H1 (cell line): Measurements from ENCODE around the gene CHSY3. TPM values are rescaled to one million over a fixed set of nuclear protein-coding genes. Genes with fewer than 3 reads are reported as not detected.

ENCODE experiments used
- FOSL1 ChIP-seq: IDR thresholded peaks from 2 replicates; pipeline ENCODE4 v1.6.1; 2011; ENCODE audit warnings: mild to moderate bottlenecking, low read depth, low read length, moderate library complexity; ENCODE audit not compliant: insufficient read depth
- polyA plus RNA-seq, 7 experiments: library from polyadenylated mRNA; depleted of rRNA in 3 of 7; stranded (reverse) in 5 of 7; unstranded in 2 of 7; fragments of >200 nt in 5 of 7; fragments of 200-250 nt in 2 of 7; gene quantifications; 1 replicate in 5 of 7; 2 replicates in 1 of 7; 4 replicates in 1 of 7; pipeline versions ENCODE4 v1.2.1 to v1.2.3, GENCODE V29; 2011 to 2013; ENCODE audit warnings: missing spikeins in 2 of 7, mixed read lengths in 2 of 7
- total RNA-seq: library from RNA; stranded (reverse); fragmentation: NEBNext Ultra II Directional; extraction: Animal tissue kit (Norgen Biotek cat#: 25700); gene quantifications from 2 replicates; pipeline ENCODE4 v1.2.1, GENCODE V29; 2021

CHSY3 gene
- total and polyA plus RNA-seq, 2 of the 8 experiments (the other 6 are each of a cell fraction or from before 2014, with no cell fraction given), result 0.24 to 1.8 TPM

DNA sequence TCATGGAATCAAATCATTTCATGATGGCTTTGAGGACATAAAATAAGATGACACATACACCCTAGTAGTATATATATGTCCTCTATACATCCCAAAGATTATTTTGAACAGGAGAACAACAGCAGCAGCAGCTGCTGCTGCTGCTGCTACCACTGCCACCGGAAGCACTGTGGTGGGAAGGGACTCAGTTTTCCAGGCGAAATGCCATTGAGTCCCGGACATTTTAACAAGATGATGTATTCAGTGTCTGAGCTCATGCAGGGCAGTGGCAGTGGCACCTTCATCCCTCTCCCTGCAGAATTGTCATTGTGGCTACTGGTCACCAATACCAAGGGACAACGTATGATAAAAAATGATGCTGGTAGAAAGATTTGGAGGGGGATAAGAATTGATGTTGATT lies 151.3 kb downstream of the CHSY3 start (continued):
- TF ChIP-seq FOSL1, result no peak
